Liver (tissue), 9 donors: ENCODE measurements around the gene RPS28. TPM values are rescaled to one million over a fixed set of nuclear protein-coding genes. Genes with fewer than 3 reads are reported as not detected.
"Not testable (repeated sequence)": the region's sequence is repeated elsewhere in the genome, so short reads cannot be mapped to it uniquely, and the experiment has no call there.

Experiments
- DNase-seq: peaks from one replicate; pipeline ENCODE4 v3.0.0-alpha.2; 2017; ENCODE audit warnings: low spot score
- H3K27ac ChIP-seq, 2 donors: one replicate each; pipeline ENCODE4 v1.7.0; 2013; ENCODE audit warnings: inconsistent platforms in 2 of 2, low read length in 2 of 2, control low read depth in 1 of 2, low read depth in 1 of 2, mild to moderate bottlenecking in 1 of 2
- H3K27me3 ChIP-seq, 4 donors: one replicate each; pipeline versions ENCODE4 v1.6.1 to v1.7.0; 2013; ENCODE audit warnings: low read length in 3 of 4, inconsistent platforms in 1 of 4, mild to moderate bottlenecking in 1 of 4, moderate library complexity in 1 of 4; ENCODE audit not compliant: control insufficient read depth in 4 of 4, insufficient read depth in 4 of 4
- H3K36me3 ChIP-seq, 4 donors: one replicate each; pipeline versions ENCODE4 v1.6.1 to v1.7.0; 2013; ENCODE audit warnings: low read length in 3 of 4, mild to moderate bottlenecking in 3 of 4, low read depth in 1 of 4, moderate library complexity in 1 of 4; ENCODE audit not compliant: control insufficient read depth in 4 of 4, insufficient read depth in 3 of 4
- H3K4me1 ChIP-seq, 4 donors: one replicate each; pipeline versions ENCODE4 v1.6.1 to v1.7.0; 2013; ENCODE audit warnings: low read length in 3 of 4, mild to moderate bottlenecking in 3 of 4, moderate library complexity in 1 of 4; ENCODE audit not compliant: control insufficient read depth in 4 of 4, insufficient read depth in 4 of 4
- H3K4me3 ChIP-seq, 3 donors: one replicate each; pipeline versions ENCODE4 v1.6.1 to v1.7.0; 2013; ENCODE audit warnings: low read length in 3 of 3, control low read depth in 1 of 3, low read depth in 1 of 3, mild to moderate bottlenecking in 1 of 3
- H3K9ac ChIP-seq, 2 donors: one replicate each; pipeline ENCODE4 v1.7.0; 2013; ENCODE audit warnings: low read length in 2 of 2, mild to moderate bottlenecking in 2 of 2, moderate library complexity in 2 of 2, control low read depth in 1 of 2, low read depth in 1 of 2
- H3K9me3 ChIP-seq, 4 donors: one replicate each; pipeline versions ENCODE4 v1.6.1 to v1.7.0; 2013; ENCODE audit warnings: low read length in 3 of 4; ENCODE audit not compliant: control insufficient read depth in 4 of 4
- GABPA ChIP-seq, 2 donors: IDR thresholded peaks in 1 of 2; conservative IDR thresholded peaks in 1 of 2; 2 replicates each; pipeline ENCODE4 v1.6.1; 2016; ENCODE audit warnings: antibody characterized with exemption in 2 of 2, mild to moderate bottlenecking in 1 of 2, moderate library complexity in 1 of 2
- RAD21 ChIP-seq, 2 donors: IDR thresholded peaks; 2 replicates each; pipeline ENCODE4 v1.6.1; 2016; ENCODE audit warnings: antibody characterized with exemption in 2 of 2, mild to moderate bottlenecking in 2 of 2
- REST ChIP-seq: IDR thresholded peaks from 2 replicates; pipeline ENCODE4 v1.6.1; 2016; ENCODE audit warnings: antibody characterized with exemption, mild to moderate bottlenecking
- SP1 ChIP-seq: IDR thresholded peaks from 2 replicates; pipeline ENCODE4 v1.6.1; 2018; ENCODE audit warnings: antibody characterized with exemption, mild to moderate bottlenecking
- TAF1 ChIP-seq: conservative IDR thresholded peaks from 2 replicates; pipeline ENCODE4 v1.6.1; 2016; ENCODE audit warnings: antibody characterized with exemption, mild to moderate bottlenecking
- YY1 ChIP-seq: IDR thresholded peaks from 2 replicates; pipeline ENCODE4 v1.6.1; 2016; ENCODE audit warnings: antibody characterized with exemption, mild to moderate bottlenecking
- WGBS: extraction: QIAGEN DNeasy Blood & Tissue Kit; methylation state at CpG from one replicate; pipeline ENCODE4 v1.1.7; 2013; 5-methylcytosine and 5-hydroxymethylcytosine counted together
- polyA plus RNA-seq, 2 donors: library from polyadenylated mRNA; stranded (reverse) in 1 of 2; unstranded in 1 of 2; fragments of 200-250 nt in 1 of 2; fragments of >200 nt in 1 of 2; fragmentation: Nextera tagmentation in 1 of 2; extraction: Ambion mirVana in 1 of 2; gene quantifications; one replicate each; pipeline versions ENCODE4 v1.2.1 to v1.2.3, GENCODE V29; 2013 to 2015
- total RNA-seq, 2 donors: library from RNA; depleted of rRNA; stranded (reverse); fragments of >200 nt; gene quantifications; one replicate each; pipeline ENCODE4 v1.2.3, GENCODE V29; 2014
- donor health status: healthy.
- donor health status: healthy.
- donor health status: healthy.
- donor health status: healthy.
- donor health status: healthy.

Gene RPS28
- total and polyA plus RNA-seq, 4 donors: 74.7 to 467 (median 265) TPM

GRCh38 chr19:8342684-8343482 lies 21.6 kb downstream of the RPS28 start, which contains the start of gene KANK3 (continued):
- TF ChIP-seq REST: peak; percentile 22

DNA sequence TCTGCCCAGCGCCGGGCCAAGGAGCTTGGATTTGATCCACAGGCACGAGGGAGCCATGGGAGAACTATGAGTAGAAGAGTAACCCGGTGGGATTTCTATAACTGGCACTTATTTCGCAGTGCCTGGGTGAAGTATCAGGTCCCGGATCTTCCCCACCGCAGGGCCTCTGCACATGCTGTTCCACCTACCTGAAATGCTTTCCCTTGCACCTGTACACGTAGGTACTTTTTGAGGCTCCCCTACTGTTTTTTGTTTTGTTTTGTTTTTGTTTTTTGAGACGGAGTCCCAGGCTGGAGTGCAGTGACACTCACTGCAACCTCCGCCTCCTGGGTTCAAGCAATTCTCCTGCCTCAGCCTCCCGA lies 22.2 kb downstream of the RPS28 start:
- H3K27ac ChIP-seq: no peak overlapping the region
- no peaks in the 10 kb centered on the region for H3K9me3 ChIP-seq
- no peak overlapping the region for H3K4me3 ChIP-seq
- no peak for DNase-seq
- no peaks in the 10 kb centered on the region for H3K36me3 ChIP-seq
- WGBS: 44% methylated on average over 11 of the region's 11 CpGs
- H3K9ac ChIP-seq: no peak overlapping the region
- TF ChIP-seq RAD21 (IDR thresholded peaks at IDR 0.05) (no peak), YY1 (peak; percentile 23), GABPA (IDR thresholded peaks at IDR 0.05 in 1 of 2, conservative IDR thresholded peaks at IDR 0.05 in 1 of 2) (no peak), REST (peak; percentile 6), TAF1 (no peak), SP1 (peak; percentile 2)
- H3K4me1 ChIP-seq: peaks cover 0 to 14% (median 9%) of the 10 kb centered on the region in 4 donors
- no peaks in the 10 kb centered on the region for H3K27me3 ChIP-seq

DNA sequence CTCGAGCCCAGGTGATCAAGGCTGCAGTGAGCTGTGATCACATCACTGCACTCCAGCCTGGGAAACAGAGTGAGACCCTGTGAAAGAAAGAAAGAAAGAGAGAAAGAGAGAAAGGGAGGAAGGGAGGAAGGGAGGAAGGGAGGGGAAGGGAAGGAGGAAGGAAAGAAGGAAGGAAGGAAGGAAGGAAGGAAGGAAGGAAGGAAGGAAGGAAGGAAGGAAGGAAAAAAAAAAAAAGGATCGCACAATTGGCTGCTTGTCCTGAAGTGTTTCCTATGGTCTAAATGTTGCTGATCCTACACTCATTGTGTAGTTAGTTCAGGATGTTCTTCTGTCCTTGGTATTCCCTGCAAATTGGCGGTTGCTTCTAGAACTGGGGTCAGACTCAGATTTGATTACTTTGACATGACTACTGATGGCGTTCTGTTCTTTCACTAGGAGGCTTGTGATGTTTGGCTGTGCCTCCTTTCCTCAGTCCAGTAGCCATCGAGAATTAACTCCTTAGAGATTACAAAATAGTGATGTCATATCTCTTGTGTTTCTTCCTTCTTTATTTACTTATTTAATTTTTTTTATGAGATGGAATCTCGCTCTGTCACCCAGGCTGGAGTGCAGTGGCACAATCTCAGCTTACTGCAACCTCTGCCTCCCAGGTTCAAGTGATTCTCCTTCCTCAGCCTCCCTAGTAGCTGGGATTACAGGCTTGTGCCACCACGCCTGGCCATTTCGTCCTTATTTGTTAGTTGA lies 28.5 kb downstream of the RPS28 start:
- H3K4me3 ChIP-seq, H3K27ac ChIP-seq, H3K4me1 ChIP-seq: not testable (repeated sequence)

More for the DNA sequence above, 28.5 kb downstream of the RPS28 start:
- H3K36me3 ChIP-seq, H3K9me3 ChIP-seq, DNase-seq, H3K27me3 ChIP-seq, H3K9ac ChIP-seq: not testable (repeated sequence)
- WGBS: 79% methylated on average over 8 of the region's 8 CpGs
